ENCODE measurements around the gene CREB3L1.
"Not testable (repeated sequence)": the region's sequence is repeated elsewhere in the genome, so short reads cannot be mapped to it uniquely, and the experiment has no call there.

The CREB3L1 gene

DNA sequence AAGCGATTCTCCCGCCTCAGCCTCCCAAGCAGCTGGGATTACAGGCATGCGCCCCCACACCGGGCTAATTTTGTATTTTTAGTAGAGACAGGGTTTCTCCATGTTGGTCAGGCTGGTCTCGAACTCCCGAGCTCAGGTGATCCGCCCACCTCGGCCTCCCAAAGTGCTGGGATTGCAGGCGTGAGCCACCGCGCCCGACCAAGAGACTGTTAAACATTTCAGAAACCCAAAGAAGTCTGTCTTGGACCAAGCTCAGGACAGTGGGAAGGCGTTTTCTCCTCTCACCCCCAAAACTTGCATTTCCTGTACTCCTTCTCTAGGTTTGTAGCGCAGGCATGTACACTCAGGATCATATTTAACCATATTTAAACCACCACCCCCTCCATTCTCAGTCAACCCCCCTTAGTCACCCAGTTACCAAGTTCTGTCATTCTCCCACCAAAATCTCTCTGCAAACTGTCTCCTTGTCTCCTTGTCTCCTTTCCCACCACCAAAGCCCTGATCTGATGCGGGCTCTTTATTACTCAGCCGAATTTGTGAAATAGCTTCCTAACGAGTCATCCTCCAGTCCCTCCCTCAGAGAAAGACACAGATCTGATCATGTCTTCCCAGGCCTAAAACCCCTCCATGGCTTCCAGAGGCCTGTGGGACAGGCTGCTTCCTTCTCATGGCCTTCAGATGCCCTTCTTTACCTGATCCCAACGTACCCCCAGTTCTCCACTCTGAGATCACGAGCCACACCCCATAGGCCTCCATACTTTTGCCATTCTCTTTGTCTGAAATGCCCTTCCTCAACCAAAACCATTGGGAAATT is 29.0 kb upstream of the CREB3L1 start:
- no peak for DNase-seq (ENCODE audit: low read depth)

DNA sequence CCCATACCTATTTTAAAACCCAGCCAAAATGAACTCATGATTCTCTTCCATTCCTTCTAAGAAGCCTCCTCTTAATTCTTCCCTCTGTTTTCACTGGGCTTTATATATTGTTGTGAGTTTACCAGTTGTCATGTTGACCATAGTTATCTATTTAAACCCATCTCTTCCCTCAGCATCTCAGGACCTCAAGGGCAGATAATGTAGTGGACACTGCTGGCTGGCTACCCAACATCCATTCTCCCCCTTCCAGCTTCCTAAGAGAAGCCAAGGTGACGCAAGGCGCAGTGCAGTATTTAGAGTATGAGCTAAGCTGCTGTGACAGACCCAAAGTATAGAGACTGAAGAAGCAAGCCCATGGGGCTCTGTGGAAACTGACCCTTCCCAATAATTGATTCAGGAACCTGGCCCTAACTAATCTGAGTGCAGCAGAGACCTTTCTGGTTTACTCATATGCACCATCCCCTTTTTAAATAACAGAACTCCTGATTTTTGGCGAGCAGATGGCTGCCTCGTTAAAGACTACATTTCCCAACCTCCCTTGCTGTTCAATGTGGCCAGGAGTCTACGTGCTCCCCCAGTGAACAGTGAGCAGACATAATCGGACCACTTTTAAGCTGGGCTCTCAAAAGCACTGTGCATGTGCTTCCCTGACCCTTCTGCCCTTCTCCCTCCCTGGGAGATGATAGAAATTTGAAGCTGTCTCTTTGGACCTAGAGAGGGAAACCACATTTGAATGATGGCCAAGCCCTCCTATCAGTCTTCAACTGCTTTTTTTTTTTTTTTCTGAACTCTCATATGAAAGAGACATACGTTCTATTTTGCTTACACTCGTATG is 28.1 kb upstream of the CREB3L1 start:
- DNase-seq (ENCODE audit: low read depth), result no peak

DNA sequence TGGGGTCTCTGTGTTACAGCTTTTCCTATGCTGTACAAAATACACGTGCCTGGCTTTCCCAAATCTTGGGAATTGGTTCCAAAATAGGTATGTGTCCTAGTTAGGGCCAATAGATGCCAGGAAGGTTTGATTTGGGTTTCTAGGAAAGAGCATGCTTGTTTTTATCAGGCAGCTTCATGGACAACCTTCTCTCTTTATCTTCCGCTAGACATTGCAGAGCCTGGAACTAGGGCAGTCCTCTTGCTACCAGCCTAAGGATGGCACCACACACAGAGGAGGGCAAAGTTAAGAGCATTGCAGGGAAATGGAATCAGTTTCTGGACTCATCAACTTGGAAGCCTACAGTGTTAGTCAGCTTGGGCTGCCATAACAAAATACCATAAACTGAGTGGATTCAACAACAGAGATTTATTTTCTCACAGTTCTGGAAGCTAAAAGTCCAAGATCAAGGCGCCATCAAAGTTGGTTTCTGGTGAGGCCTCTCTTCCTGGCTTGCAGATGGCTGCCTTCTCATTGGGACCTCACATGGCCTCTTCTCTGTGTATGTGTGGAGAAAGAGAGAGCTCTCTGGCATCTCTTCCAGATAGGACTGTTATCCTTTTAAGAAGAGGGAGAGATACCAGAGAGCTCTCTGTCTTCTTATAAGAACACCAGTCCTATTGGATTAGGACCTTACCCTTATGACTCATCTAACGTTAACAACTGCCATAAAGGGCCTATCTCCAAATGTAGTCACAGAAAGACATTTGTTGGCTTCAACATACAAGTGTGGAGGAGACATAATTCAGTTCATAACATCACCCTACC is 27.3 kb upstream of the CREB3L1 start:
- DNase-seq (ENCODE audit: low read depth), result no peak

DNA sequence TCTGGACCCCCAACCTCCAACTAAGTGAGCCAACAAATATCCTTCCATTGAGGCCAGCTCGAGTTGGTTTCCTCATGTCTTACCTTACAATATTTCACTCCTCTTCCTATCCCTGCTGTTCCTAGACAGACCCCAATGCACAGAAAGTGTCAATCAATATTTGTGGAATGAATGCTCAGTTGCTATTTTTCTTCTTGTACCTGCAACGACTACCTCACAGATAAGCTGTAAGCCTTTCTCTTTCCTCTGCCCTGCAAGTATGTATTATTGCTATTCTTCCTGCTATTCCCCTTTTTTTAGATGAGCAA is 26.8 kb upstream of the CREB3L1 start:
- no peak for DNase-seq (ENCODE audit: low read depth)

DNA sequence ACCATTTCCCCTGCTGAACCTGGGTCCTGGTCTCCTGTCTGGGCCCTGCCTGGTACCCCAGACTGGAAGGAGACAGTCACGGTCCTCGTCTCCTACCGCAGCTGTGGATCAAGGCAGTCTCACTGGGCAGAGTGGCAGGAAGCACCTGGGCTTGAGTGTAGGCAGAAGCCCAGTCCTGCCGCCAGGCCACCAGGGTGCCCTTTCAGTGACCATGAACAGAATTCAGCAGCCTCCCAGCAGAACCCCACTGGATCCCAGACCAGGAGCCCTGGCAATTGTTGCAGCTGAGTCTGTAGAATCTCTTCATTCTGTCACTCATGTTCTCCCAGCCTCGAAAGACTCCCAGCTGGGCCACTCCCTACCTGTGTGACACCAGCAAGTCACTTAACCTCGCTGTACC is 25.5 kb upstream of the CREB3L1 start:
- DNase-seq (ENCODE audit: low read depth), result no peak

DNA sequence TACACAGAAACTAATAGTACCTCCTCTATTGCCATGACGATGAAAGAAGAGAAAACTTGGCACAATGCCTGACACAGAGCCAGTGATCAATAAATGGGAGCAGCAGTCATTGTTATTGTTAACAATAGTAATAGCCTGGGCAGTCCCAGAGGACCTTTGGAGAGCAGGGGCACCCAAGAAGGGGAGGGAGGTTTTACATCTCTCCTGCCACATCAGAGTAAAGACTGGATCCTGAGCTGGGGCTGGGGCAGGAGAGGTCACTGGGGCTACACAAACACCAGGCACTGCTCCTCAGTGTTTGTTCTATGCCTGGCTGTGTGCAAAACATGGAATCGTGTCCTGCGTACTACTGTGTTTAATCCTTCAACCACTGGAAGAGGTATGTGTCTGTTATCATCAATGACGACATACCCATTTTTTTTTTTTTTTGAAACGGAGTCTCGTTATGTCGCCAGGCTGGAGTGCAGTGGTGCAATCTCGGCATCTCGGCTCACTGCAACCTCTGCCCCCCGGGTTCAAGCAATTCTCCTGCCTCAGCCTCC is 25.0 kb upstream of the CREB3L1 start:
- DNase-seq (ENCODE audit: low read depth), result no peak

GRCh38 chr11:46253258-46254132 is 24.0 kb upstream of the CREB3L1 start:
- no peak for DNase-seq (ENCODE audit: low read depth)

- DNase-seq (ENCODE audit: low read depth), result no peak
Observed at GRCh38 chr11:46254133-46254491, 23.4 kb upstream of the CREB3L1 start.

- DNase-seq (ENCODE audit: low read depth), result no peak
Observed at GRCh38 chr11:46256540-46257001, 20.9 kb upstream of the CREB3L1 start.

- not testable (repeated sequence) for DNase-seq (ENCODE audit: low read depth)
Observed at GRCh38 chr11:46259347-46259746, 18.1 kb upstream of the CREB3L1 start.

GRCh38 chr11:46259971-46260560 is 17.4 kb upstream of the CREB3L1 start:
- DNase-seq (ENCODE audit: low read depth), result no peak

- no peak for DNase-seq (ENCODE audit: low read depth)
Observed at GRCh38 chr11:46263120-46263519, 14.3 kb upstream of the CREB3L1 start.

DNA sequence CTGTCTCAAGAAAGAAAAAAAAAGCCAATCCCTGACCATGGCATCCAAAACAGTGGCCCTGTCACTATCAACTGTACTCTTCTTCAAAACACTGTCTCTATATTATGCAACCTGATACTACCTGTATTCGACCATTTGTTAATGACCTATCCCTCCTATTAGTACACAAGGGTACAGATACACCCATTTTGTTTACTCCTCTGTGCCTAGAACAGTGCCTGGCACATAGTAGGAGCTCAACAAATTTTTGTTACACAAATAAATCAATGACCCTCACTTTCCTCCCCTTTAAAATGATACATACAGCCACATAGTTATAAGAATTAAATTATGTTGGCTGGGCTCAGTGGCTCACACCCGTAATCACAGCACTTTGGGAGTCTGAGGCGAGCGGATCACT is 13.4 kb upstream of the CREB3L1 start:
- no peak for DNase-seq (ENCODE audit: low read depth)

DNA sequence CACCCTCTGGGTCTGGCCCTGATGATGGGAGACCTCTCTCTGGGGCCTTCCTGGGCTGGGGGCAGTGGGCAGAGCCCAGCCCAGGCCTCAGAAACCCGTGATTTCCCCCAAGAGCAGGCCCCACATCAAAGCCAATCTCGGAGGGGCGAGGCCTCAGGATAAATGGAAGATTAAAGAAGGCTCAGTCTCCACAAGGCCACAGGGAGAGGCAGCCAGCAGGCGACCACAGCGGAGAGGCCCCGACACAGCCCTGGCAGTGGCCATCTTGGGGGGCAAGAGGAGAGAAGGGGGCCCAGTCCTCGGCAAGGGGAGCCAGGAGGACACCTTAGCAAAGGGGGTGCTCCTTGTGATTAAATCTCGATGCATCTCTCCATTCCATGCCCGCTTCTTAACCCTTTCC is 12.5 kb upstream of the CREB3L1 start:
- no peak for DNase-seq (ENCODE audit: low read depth)

- DNase-seq (ENCODE audit: low read depth), result no peak
Observed at GRCh38 chr11:46265764-46266163, 11.7 kb upstream of the CREB3L1 start.

- no peak for DNase-seq (ENCODE audit: low read depth)
Observed at GRCh38 chr11:46267930-46268329, 9.5 kb upstream of the CREB3L1 start.

DNA sequence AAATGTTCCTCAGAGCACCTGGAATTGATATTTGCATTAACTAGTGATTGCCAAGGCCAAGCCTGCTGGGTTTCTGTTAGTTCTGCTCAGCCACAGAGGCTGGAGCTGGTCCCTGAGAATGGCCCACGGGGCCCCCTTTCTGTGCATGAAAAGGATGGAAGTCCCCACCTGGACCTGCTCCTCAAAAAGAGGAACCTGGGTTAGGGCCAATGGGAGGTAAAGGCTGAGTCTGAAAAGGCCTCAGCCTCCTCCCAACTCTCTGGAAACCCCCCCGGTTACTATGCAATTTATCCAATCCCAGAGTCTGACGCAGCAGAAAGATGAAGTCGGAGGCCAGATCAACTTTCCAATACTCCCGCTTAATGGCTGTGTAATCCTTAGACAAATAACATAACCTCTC is 6.8 kb upstream of the CREB3L1 start:
- no peak for DNase-seq (ENCODE audit: low read depth)

DNA sequence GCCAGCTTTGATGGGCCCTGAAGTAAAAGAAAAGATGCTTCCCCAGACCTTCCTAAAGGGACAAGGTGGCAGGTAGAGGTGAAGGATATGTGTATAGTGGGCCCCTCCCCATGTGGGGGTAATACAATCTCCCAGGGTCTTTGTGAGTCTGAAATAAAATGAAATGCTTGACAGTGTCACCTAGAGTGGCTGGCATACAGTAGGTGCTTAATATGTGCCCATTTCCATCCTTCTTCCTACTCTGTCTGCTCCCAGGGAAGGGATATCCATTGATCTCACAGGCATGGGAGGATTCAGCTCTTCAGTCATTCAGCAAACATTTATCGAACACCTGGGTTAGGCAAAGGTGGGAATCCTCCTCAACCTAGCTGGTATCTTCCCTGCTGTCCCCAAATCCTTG is 6.1 kb upstream of the CREB3L1 start:
- DNase-seq (ENCODE audit: low read depth), result no peak

DNA sequence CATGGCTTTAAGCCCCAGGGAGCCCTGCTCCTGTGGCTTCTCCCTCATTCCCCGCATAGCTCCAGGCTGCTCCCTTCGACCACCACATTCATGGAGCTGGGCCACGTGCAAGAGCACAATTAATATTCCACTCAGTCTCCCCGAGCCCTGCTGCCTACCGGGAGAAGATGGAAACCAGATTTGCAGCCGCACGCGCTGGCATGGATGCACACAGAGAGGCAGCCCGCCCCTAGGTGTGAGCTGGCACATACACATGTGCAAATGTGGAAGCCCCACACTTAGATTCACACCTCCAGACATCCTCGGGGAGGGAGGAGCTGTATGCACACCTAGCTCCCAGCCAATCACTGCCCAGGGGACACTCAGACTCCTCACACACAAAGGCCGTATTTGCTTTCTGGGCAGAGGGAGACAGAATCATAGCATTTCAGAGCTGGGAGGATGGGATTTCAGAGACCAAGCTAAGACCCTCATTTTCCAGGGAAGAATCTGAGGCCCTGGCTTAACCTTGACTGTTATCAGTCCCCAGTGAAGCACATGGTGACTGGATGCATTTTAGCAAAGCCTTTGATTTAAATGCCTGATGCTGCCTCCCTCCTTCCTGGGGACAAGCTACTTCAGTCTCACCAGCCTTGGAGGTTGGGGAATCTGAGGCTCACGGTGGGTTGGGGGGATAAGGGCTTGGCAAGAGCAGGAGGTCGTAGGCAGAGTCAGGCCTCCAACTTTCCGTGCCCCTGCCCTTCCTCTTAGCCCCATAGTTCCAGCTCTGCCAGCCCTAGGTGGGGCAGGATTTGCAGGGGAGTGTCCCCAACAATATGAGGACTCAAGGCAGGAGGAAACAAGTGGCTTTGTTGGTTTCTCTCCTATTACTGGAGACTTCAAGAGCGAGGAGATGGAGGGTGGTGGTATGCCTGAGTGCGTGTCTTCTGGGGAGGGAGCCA is 5.3 kb upstream of the CREB3L1 start:
- DNase-seq (ENCODE audit: low read depth), result no peak
